Prostate gland (tissue), 2 donors: ENCODE measurements around the gene SNED1. TPM values are rescaled to one million over a fixed set of nuclear protein-coding genes. Genes with fewer than 3 reads are reported as not detected.

Source experiments
- DNase-seq: peaks from one replicate; pipeline ENCODE4 v3.0.0-alpha.2; 2019; ENCODE audit warnings: low spot score
- H3K27ac ChIP-seq, 2 donors: fragments of 200-600 bp; sonication (generic); 2 replicates each; pipeline ENCODE4 v1.5.1; 2017 to 2019
- H3K27me3 ChIP-seq: fragments of 200-600 bp; sonication (generic); replicated peaks from 2 replicates; pipeline ENCODE4 v1.5.1; 2019; ENCODE audit not compliant: insufficient read depth
- H3K36me3 ChIP-seq, 2 donors: fragments of 200-600 bp; sonication (generic); 1 replicate in 1 of 2; 2 replicates in 1 of 2; pipeline versions ENCODE4 v1.5.1 to v1.8.1; 2017 to 2019
- H3K4me1 ChIP-seq: fragments of 200-600 bp; sonication (generic); replicated peaks from 2 replicates; pipeline ENCODE4 v1.5.1; 2019
- H3K4me3 ChIP-seq, 2 donors: fragments of 200-600 bp; sonication (generic); 2 replicates each; pipeline ENCODE4 v1.5.1; 2017 to 2019
- H3K9me3 ChIP-seq: fragments of 200-600 bp; sonication (generic); 2 replicates; pipeline ENCODE4 v1.5.1; 2017
- POLR2A ChIP-seq: fragments of 450-650 bp; IDR thresholded peaks from one replicate; pipeline ENCODE4 v1.6.1; 2016; ENCODE audit warnings: antibody characterized with exemption, mild to moderate bottlenecking
- POLR2AphosphoS5 ChIP-seq: sonication (generic); formaldehyde crosslinking; IDR thresholded peaks from one replicate; pipeline ENCODE4 v1.6.1; 2017; ENCODE audit warnings: antibody characterized with exemption
- WGBS: methylation state at CpG from one replicate; pipeline ENCODE4 v1.1.5; 2018; 5-methylcytosine and 5-hydroxymethylcytosine counted together
- intact Hi-C: fragments of 100-400 bp; cut with DNase I; formaldehyde crosslinking; loops from one replicate; pipeline ENCODE4 v1.14.2; 2022
- total RNA-seq, 2 donors: library from RNA; depleted of rRNA; stranded (reverse); fragments of >200 nt; gene quantifications; one replicate each; pipeline ENCODE4 v1.1.0, GENCODE V29; 2016
- TF ChIP-seq, protein P1 (sequence below), 4 experiments: fragments of 200-600 bp in 2 of 4; fragments of 450-650 bp in 2 of 4; sonication (generic) in 2 of 4; IDR thresholded peaks; 1 replicate in 3 of 4; 2 replicates in 1 of 4; pipeline ENCODE4 v1.5.1; 2016 to 2019; ENCODE audit warnings: antibody characterized with exemption in 4 of 4, mild to moderate bottlenecking in 2 of 4, moderate library complexity in 2 of 4

Gene SNED1
- total RNA-seq, 2 donors from 2014 or later, result 32.0 to 115 TPM

DNA sequence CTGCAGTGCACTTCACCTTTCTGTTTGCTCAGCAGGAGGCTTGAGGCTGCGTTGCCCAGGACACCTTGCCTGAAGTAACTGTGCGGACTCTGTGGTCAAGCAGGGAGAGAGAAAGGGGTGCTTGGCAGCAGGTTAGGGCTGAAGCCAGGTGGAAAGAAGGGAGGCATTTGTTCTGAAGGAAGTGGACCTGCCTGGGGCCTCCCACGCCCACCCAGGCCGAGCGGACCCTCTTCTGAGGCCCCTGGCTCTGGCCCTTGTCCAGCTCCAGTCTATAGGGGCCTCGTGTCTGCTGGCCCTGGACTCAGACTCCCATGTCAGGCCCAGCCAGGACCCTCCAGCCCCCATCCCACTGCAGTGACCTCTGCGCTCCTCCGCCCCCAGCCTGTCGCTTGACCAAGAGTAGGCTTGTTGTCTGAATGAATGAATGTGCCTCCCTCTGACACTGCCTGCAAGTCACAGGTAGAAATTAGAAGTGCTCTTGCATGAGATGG, 2.5 kb downstream of the SNED1 start:
- Histone ChIP-seq H3K4me1 (peaks cover 18% of the 10 kb centered on the region), H3K27me3 (no peaks in the 10 kb centered on the region), H3K4me3 (no peak overlapping the region), H3K27ac (peak overlapping the region in 1 of 2 donors; percentile 91), H3K36me3 (no peaks in the 10 kb centered on the region), H3K9me3 (no peaks in the 10 kb centered on the region)
- peak; percentile 4 for DNase-seq
- TF ChIP-seq POLR2A (no peak), POLR2AphosphoS5 (no peak)
- TF ChIP-seq, protein P1, sequence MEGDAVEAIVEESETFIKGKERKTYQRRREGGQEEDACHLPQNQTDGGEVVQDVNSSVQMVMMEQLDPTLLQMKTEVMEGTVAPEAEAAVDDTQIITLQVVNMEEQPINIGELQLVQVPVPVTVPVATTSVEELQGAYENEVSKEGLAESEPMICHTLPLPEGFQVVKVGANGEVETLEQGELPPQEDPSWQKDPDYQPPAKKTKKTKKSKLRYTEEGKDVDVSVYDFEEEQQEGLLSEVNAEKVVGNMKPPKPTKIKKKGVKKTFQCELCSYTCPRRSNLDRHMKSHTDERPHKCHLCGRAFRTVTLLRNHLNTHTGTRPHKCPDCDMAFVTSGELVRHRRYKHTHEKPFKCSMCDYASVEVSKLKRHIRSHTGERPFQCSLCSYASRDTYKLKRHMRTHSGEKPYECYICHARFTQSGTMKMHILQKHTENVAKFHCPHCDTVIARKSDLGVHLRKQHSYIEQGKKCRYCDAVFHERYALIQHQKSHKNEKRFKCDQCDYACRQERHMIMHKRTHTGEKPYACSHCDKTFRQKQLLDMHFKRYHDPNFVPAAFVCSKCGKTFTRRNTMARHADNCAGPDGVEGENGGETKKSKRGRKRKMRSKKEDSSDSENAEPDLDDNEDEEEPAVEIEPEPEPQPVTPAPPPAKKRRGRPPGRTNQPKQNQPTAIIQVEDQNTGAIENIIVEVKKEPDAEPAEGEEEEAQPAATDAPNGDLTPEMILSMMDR (IDR thresholded peaks at IDR 0.05), result no peak
- intact Hi-C loops, result no loop called here
- 78% methylated on average over 9 of the region's 9 CpGs for WGBS

GRCh38 chr2:241001413-241002274, 3.2 kb downstream of the SNED1 start:
- intact Hi-C loops, result no loop called here
- TF ChIP-seq POLR2AphosphoS5, result no peak
- TF ChIP-seq, protein P1 (IDR thresholded peaks at IDR 0.05), result no peak
- no peak for TF ChIP-seq POLR2A
- WGBS, result 91% methylated on average over 21 of the region's 21 CpGs
- Histone ChIP-seq H3K4me3 (no peak overlapping the region), H3K4me1 (peaks cover 14% of the 10 kb centered on the region), H3K9me3 (no peaks in the 10 kb centered on the region), H3K36me3 (no peaks in the 10 kb centered on the region), H3K27me3 (no peaks in the 10 kb centered on the region), H3K27ac (no peak overlapping the region)
- peak; percentile 3 for DNase-seq

- WGBS, result 91% methylated on average over 11 of the region's 11 CpGs
- Histone ChIP-seq H3K4me1 (peaks cover 6% of the 10 kb centered on the region), H3K4me3 (no peak overlapping the region), H3K27ac (no peak overlapping the region), H3K9me3 (no peaks in the 10 kb centered on the region), H3K36me3 (no peaks in the 10 kb centered on the region), H3K27me3 (no peaks in the 10 kb centered on the region)
- no peak for TF ChIP-seq POLR2A
- no peak for TF ChIP-seq POLR2AphosphoS5
- TF ChIP-seq, protein P1 (IDR thresholded peaks at IDR 0.05), result no peak
- DNase-seq, result peak; percentile 3
- intact Hi-C loops, result no loop called here
Measured at GRCh38 chr2:241002275-241003046, 4.0 kb downstream of the SNED1 start.

DNA sequence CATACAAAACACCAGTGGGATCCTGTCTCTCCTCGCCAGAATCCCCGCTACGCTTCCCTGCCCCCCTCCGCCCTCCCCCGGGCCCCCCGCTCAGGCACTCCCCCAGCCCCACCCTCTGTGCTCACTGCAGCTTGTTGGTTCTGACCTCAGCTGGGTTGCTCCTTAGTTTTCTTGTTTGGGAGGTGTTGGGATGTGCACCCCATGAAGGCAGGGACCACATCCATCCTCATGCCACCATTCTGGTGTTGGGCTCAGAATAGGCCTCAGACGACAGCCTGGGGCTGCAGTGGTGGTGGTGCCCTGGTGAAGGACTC, 4.6 kb downstream of the SNED1 start:
- no peaks in the 10 kb centered on the region for H3K27me3 ChIP-seq
- no peak overlapping the region for H3K4me3 ChIP-seq
- H3K36me3 ChIP-seq, result no peaks in the 10 kb centered on the region
- TF ChIP-seq POLR2AphosphoS5 (no peak), POLR2A (no peak)
- TF ChIP-seq, protein P1 (IDR thresholded peaks at IDR 0.05), result no peak
- WGBS, result 97% methylated on average over 7 of the region's 7 CpGs
- no peaks in the 10 kb centered on the region for H3K9me3 ChIP-seq
- intact Hi-C loops, result no loop called here
- DNase-seq, result no peak
- H3K27ac ChIP-seq, result no peak overlapping the region
- H3K4me1 ChIP-seq, result peaks cover under 1% of the 10 kb centered on the region
